Choroid plexus epithelial cell (primary cell): ENCODE data around the gene MAP1B.
"Not testable (repeated sequence)": the region's sequence is repeated elsewhere in the genome, so short reads cannot be mapped to it uniquely, and the experiment has no call there.

Experiments used
- DNase-seq: peaks from one replicate; pipeline ENCODE4 v3.0.0-alpha.2; 2010; ENCODE audit warnings: low read depth
- H3K4me3 ChIP-seq: 2 replicates; pipeline ENCODE4 v1.5.1; 2011; ENCODE audit warnings: low read depth, mild to moderate bottlenecking, control low read depth, low read length, moderate library complexity
- TF ChIP-seq, protein P1 (sequence below): conservative IDR thresholded peaks from 2 replicates; pipeline ENCODE4 v1.5.1; 2011; ENCODE audit warnings: low read depth, mild to moderate bottlenecking, control low read depth, inconsistent platforms, low read length, moderate library complexity

MAP1B gene

GRCh38 chr5:72077390-72077789, 29.9 kb upstream of the MAP1B start:
- no peak for DNase-seq
- TF ChIP-seq, protein P1, sequence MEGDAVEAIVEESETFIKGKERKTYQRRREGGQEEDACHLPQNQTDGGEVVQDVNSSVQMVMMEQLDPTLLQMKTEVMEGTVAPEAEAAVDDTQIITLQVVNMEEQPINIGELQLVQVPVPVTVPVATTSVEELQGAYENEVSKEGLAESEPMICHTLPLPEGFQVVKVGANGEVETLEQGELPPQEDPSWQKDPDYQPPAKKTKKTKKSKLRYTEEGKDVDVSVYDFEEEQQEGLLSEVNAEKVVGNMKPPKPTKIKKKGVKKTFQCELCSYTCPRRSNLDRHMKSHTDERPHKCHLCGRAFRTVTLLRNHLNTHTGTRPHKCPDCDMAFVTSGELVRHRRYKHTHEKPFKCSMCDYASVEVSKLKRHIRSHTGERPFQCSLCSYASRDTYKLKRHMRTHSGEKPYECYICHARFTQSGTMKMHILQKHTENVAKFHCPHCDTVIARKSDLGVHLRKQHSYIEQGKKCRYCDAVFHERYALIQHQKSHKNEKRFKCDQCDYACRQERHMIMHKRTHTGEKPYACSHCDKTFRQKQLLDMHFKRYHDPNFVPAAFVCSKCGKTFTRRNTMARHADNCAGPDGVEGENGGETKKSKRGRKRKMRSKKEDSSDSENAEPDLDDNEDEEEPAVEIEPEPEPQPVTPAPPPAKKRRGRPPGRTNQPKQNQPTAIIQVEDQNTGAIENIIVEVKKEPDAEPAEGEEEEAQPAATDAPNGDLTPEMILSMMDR, result no peak

DNA sequence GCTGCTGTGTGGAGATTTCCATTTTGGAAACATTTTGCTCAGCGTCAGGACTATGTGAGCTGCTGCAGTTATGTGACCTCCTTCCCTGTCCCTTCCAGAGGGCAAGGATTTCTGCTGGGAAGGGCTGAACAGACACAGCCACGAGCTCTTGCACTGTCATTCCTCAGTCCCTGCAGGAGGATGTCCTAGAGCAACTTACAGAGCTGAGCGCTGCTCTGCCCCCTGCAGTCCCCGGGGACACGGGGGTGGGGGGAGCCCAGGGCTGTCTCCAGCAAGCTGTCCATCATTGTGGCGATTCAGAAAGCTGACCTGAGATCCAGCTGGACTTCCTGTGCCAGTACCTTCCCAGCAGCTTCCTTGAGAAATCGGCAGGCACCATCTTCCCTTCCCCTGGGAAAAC, 28.0 kb upstream of the MAP1B start:
- H3K4me3 ChIP-seq, result no peak overlapping the region
- TF ChIP-seq, protein P1, result peak; percentile 20
- peak; percentile 10 for DNase-seq

More at GRCh38 chr5:72077390-72077789, 29.9 kb upstream of the MAP1B start:
- no peak overlapping the region for H3K4me3 ChIP-seq

DNA sequence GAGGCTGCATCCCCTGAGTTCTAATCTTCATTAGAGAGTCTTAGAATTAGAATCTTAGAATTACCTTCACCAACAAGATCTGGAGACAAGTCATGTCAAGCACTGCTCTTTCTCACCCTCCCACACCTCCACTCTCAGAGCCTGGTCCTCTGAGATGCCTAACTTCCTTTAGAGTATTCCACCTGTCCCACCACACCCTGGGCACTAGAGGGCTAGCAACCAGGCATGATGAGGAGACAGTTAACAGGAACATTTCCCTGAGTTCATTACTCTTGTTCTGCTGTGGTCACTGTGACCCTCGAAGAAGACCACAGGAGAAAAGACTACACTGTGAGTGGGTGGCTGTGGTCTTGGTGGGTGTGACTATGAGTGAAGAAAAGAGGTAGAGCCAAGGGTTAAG, 25.2 kb upstream of the MAP1B start:
- H3K4me3 ChIP-seq, result no peak overlapping the region
- no peak for DNase-seq
- TF ChIP-seq, protein P1, result no peak

DNA sequence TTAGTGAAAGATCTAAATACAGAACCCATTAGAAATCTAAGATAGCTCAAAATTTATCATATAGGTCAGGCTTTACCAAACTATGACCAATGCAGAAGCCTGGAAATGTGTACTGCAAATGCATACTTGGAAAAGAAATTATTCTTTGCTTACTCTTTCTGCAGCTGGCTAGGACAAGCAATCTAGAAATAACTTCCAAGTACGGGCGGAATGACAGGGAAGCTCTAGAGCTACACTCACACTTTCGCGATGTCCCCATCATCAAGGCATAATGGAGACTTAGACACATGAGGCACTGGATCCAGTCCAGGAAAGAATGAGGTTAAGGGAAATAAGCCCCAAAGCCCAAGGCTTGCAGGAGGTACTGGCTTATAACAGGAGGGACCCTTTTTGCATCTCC, 22.4 kb upstream of the MAP1B start:
- TF ChIP-seq, protein P1, result no peak
- no peak for DNase-seq

GRCh38 chr5:72085319-72085718, 22.0 kb upstream of the MAP1B start:
- TF ChIP-seq, protein P1, result no peak
- DNase-seq, result no peak
- no peak overlapping the region for H3K4me3 ChIP-seq

More for the DNA sequence above, 22.4 kb upstream of the MAP1B start:
- no peak overlapping the region for H3K4me3 ChIP-seq

DNA sequence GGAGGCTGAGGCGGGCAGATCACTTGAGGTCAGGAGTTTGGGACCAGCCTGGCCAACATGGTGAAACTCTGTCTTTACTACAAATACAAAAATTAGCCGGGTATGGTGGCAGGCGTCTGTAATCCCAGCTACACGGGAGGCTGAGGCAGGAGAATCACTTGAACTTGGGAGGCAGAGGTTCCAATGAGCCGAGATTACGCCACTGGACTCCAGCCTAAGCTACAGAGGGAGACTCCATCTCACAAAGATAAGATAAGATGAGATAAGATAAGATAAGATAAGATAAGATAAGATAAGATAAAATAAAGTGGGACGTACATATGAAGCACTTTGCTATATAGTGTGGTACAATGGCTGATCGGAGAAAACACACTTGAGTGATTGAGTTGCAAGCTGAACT, 17.6 kb upstream of the MAP1B start:
- DNase-seq, result not testable (repeated sequence)

GRCh38 chr5:72092074-72092473, 15.2 kb upstream of the MAP1B start:
- no peak overlapping the region for H3K4me3 ChIP-seq
- DNase-seq, result no peak
- TF ChIP-seq, protein P1, result no peak

More for the DNA sequence above, 17.6 kb upstream of the MAP1B start:
- not testable (repeated sequence) for H3K4me3 ChIP-seq

GRCh38 chr5:72093217-72093616, 14.1 kb upstream of the MAP1B start:
- DNase-seq, result peak; percentile 23
- TF ChIP-seq, protein P1, result no peak
- H3K4me3 ChIP-seq, result no peak overlapping the region
